HG03565 (cell line): ENCODE results near the gene TIGD2.
"Not testable (repeated sequence)": the region's sequence is repeated elsewhere in the genome, so short reads cannot be mapped to it uniquely, and the experiment has no call there.

Source experiments
- ATAC-seq: cut with Tn5 transposase; IDR thresholded peaks from one replicate; pipeline ENCODE4 v1.9.1; 2021; ENCODE audit warnings: mild to moderate bottlenecking, moderate library complexity; ENCODE audit not compliant: unreplicated experiment

Gene TIGD2

GRCh38 chr4:89117115-89117514, 5.8 kb downstream of the TIGD2 start:
- ATAC-seq = no peak

DNA sequence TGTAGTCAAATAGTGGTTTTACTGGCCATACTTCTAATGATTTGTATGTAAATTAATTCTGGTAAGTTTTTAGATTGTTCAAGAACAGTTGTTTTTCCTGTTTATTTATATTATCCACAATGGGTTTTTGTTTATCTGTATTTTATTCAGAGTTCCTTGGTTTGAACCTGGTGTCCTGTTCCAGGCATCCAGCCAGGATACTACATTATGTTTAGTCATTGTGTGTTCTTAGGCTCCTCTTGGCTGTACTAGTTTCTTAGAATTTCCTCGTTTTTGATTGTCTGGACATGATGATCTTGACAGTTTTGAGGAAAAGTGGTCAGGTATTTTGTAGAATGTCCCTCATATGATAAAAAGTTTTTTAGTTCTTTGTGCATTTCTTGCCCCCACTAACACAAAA, 7.8 kb downstream of the TIGD2 start:
- ATAC-seq = no peak

DNA sequence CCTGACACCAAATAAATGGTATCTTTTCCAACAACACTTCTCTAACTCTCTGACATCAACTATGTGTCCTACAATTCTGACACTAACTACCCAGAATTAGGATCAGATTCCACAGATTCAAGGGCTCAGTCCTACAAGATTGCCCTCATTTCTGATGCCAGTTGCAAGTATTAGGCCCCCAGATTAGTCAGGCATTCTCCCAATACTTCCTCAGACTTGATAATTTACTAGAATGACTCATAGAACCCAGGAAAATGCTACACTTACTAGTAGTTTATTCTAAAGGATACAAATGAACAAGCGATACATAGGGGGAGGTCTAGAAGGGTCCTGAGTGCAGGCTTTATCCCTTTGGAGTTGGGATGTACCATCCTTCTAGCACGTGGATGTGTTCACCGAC, 8.5 kb downstream of the TIGD2 start:
- ATAC-seq = no peak

- no peak for ATAC-seq
Observed at GRCh38 chr4:89121387-89122068, 10.2 kb downstream of the TIGD2 start.

GRCh38 chr4:89123451-89123851, 12.1 kb downstream of the TIGD2 start:
- no peak for ATAC-seq

DNA sequence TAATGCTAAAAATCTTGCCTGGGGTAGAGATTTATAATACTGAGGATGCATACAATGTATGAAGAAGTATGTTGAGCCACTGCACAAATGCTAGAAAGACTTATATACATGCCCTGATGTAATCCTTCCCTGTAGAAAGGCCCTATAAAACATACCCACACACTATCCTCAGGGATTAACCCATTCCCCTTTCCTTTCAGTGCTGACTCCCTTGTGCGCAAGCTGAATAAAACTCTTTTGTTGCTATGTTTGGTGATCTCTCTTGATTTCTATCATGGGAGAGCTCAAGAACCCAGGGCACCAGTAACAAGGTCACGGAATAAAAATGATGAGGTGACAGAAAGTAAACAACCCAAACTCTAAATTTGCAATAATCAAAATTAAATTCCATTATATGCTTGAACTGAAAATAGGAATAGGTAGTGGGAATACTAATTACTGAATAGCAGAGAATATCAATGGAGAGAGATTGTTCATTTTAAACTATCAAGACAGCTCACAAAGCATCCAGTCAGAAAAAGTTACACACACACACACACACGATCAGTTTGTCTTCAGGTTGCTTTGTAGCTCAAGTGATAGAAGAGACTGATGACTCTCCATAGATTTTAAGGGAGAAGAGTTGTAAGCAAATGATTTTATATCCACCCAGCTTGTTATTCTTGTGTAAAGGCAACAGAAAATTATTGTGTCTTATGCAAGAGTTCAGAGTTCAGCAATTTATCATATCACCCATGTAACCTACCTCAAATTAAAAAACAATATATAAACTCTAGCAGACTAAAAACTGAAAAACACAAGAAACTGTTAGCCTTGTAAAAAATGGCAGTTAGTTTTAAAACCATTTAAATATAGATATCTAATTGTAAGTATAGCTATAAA, 14.8 kb downstream of the TIGD2 start:
- no peak for ATAC-seq

DNA sequence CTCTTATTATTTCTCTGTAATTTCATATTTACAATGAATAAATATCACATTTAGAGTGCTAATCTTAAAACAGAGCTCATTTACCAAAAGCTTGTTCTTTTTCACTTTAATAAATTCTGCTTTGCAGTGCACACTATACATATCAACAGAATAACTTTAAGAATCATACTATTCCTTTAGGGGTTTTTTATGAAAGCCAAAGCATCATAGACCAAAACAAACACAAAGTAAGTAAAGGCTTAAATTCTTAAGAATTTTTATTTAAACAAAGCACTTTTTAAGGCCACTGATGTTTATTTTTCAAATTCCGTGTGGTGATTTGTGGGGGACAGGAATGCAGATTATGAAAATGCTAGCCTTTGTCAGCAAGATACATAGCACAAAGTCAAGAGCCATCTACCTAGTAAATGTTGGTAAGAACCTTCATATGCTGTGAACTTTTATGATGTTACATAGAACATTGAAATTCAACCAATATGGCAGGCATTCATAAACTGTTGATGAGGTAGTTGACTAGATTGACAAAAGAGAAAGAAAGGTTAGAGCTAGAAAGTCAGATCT, 17.8 kb downstream of the TIGD2 start:
- no peak for ATAC-seq

DNA sequence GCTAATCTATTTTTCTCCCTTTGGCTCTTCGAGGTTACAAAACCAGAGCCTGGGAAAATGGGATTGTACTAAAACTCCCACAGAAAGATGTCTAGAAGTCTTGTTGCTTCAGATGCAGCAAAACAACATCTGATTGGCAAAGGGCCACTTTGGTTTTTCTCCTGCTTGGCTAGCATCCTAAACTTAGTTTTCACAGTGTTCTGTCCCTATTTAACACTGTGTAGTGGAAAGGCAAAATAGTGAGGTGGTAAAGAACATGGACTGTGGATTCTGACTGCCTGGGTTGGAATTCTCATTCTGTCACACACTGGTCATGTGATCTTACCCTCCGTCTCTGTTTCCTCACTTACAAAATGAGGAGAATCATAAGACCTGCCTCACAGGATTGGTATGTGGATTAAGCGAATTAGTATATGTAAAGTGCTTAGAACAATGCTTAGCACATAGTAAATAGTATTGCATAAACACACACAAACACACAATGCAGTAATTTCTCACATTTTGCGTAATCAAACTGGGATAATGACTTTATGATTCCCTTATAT, 23.5 kb downstream of the TIGD2 start:
- no peak for ATAC-seq

DNA sequence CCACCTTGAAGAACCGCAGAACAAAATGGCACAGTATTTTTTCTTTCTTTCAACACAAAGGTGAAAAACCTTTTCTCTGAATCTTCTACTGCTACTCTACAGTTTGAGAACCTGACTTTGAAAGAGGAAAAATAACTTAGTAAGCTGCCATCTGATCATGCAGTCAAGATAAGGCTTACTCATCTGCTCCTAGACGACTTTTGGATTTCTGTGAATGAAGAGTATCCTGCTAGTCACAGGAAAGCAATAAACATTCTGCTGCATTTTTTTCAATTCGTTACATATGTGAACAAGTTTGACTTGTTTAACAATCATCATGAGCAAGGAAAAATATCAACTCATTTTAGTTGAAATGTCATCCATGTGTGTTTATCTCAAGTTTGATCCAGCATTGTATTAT, 25.2 kb downstream of the TIGD2 start:
- no peak for ATAC-seq

- ATAC-seq = no peak
Observed at GRCh38 chr4:89137231-89137630, 25.9 kb downstream of the TIGD2 start.

DNA sequence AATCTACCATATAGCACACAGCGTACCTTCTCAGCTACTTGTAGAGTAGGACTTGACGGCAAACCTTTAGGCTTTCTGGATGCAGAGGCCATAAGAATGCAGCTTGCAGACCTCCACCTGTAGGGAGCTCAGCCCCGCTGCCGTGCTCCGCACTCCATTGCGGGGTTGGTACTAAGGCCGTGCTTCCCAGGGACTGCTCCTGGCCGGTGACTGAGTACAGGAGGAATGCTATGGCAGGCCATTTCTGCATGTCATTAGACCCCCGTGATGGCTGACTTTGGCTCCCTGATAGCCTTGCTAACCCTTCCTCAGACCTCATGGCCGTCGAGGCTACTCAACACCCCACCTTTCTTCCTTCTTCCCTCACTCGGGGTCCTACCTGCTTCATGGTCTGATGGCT, 26.4 kb downstream of the TIGD2 start:
- no peak for ATAC-seq

DNA sequence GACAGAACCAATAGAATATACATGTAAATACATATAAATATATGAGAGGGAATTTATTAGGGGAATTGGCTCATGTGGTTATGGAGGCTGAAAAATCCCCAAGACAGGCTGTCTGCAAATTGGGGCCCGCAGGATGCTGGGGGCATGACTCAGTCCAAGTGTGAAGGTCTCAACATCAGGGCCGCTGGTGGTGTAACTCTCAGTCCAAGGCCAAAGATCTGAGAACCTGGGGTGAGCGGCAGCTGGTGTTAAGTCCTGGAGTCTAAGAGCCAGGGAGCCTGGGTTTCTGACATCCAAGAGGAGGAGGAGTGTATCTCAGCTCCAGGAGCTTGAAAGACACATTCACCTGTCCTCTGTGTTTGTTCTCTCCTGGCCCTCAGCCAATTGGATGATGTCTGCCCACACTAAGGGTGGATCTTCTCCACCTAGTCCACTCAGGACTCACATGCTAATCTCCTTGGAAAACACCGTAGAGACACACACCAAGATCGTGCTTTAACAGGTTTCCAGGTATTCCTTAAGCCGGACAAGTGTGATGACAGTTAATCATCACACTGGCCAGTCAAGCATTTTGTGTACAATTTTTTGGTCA, 28.9 kb downstream of the TIGD2 start:
- no peak for ATAC-seq

DNA sequence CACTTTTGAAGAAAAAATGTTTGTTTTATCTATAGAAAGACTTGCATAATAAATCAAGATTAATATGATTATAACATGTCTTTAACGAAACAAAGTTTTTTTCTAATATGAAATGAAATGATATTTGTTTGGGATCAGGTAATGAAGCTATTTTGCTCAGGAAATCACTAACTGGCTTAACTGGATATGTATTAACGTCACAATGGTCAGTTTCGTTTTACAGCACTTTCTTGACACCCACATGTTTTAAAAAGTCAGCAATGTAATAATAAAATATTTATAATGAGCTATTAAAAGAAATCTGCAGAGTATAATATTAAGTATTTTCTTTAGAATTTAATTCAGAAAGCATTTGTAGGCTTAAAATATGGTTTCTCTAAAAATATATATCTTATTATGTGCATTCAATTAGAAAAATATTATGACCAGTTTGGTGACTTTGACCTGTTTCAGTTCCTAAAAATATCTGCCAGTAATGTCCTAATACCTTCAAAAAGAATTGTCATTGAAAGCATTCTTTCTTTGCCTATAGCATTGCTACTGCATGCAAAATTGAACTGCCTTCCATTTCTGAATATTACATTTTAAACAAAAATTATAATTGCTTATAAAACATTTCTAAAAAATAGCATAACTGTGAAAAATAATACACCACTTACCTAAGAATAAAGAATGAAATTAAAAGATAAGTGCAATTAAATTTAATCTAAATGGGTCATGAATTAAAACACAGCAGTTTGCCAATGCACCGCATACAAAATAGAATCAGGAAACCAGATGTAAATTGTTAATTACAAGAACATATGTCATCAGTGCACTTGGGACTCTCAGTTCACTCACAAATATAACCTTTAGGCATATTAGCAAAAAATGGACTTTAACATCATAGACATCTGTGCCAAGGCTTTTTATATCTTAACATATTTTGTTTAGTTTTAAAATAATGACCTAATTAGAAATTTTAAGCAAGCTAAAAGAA, 31.6 kb downstream of the TIGD2 start:
- ATAC-seq = peak; percentile 95

GRCh38 chr4:89144652-89145051, 33.3 kb downstream of the TIGD2 start:
- not testable (repeated sequence) for ATAC-seq

DNA sequence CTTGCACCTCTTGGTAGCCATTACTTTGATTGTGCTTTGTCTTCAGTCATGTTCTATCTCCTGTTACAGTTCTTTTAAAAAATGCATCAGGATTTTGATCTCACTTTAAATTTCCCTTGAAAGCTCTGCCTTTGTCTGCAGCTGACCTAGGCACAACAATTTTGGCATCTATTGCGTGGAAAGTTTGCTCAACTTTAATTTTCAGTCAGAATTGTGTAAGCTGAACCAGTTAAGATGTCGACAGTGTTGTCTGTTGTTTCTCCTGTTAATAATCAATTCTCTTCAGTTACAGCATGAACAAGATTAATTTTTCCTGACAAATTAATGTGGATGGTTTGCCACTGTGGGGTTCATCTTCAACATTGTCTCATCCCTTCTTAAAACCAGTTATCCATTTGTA, 34.9 kb downstream of the TIGD2 start:
- ATAC-seq = no peak

DNA sequence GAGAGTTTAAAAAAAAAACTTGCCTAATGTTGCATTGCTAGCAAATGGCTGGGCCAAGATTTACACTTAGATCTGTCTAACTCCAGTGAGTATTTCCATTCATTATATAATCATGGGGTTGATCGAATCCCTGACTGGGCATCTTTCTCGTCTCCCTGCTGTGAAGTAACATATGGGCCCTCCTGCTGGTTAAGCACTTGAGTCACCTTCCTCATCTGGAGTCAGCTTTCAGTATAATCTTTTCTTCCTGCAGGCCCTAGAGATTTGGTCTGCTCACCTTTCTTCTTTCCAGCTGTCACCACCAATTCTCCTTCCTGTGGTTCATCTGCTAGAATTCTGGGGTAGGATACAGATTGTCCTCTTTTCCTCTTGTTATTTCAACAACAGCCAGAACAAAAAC, 41.6 kb downstream of the TIGD2 start:
- no peak for ATAC-seq

GRCh38 chr4:89156174-89156914, 45.0 kb downstream of the TIGD2 start:
- no peak for ATAC-seq

GRCh38 chr4:89157488-89158024, 46.2 kb downstream of the TIGD2 start:
- no peak for ATAC-seq

GRCh38 chr4:89158884-89159503, 47.7 kb downstream of the TIGD2 start:
- peak; percentile 76 for ATAC-seq
